ENCODE results near the gene ASIC2.

DNA sequence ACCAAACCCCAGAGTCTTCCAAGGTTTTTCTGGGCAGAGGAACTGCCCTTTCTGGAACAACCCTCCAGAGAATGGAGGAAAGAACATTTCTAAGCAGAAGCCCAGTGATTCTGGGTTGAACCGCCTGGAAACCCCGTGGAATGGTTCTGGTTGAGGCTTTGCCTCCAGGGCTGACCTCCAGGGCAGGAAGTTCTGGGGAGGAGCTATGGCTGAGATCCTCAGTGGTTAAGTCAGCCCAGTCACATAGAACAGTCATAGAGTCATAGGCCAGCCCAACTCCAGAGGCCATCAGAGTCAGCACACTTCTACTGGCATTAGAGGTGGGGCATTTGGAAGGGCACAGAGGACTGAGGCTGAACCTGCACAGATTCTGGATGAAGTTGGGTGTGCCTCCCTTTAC is 235.5 kb downstream of the ASIC2 start:
- TF ChIP-seq, protein P1, sequence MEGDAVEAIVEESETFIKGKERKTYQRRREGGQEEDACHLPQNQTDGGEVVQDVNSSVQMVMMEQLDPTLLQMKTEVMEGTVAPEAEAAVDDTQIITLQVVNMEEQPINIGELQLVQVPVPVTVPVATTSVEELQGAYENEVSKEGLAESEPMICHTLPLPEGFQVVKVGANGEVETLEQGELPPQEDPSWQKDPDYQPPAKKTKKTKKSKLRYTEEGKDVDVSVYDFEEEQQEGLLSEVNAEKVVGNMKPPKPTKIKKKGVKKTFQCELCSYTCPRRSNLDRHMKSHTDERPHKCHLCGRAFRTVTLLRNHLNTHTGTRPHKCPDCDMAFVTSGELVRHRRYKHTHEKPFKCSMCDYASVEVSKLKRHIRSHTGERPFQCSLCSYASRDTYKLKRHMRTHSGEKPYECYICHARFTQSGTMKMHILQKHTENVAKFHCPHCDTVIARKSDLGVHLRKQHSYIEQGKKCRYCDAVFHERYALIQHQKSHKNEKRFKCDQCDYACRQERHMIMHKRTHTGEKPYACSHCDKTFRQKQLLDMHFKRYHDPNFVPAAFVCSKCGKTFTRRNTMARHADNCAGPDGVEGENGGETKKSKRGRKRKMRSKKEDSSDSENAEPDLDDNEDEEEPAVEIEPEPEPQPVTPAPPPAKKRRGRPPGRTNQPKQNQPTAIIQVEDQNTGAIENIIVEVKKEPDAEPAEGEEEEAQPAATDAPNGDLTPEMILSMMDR (IDR thresholded peaks at IDR 0.05), result no peak
- TF ChIP-seq POLR2A (IDR thresholded peaks at IDR 0.05), result no peak
